Stimulated activated CD8-positive, alpha-beta memory T cell treated with anti-CD3 and anti-CD28 coated beads, Interleukin-15, amount 100 ng/mL, for 24 hours (primary cell): ENCODE results near the gene AQP3.
A peak's percentile ranks its signal among the peaks of the same experiment; 100 is the strongest.
"Not testable (repeated sequence)": the region's sequence is repeated elsewhere in the genome, so short reads cannot be mapped to it uniquely, and the experiment has no call there.

Experiments
- DNase-seq: peaks from one replicate; pipeline ENCODE4 v3.0.0-alpha.2; 2020; ENCODE audit warnings: low read depth

The AQP3 gene

DNA sequence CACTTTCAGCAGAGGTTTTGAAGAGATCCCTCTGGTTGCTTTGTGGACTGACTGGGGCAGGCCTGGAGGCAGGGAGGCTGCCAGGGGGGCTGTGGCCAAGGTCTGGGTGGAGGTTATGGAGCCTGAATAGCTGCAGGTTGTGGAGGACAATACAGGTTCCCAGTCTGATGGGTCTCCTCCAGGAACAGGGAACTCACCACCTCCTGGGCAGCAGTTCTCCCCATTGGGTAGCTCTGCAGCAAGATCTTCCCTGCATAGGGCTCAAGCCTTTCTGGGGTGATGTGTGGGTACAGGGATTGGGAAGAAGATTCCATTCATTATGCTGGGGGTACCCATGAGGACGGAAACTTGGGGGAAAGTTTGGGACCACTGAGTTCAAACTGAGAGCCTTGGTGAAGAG lies 6.8 kb downstream of the AQP3 start:
- no peak for DNase-seq

DNA sequence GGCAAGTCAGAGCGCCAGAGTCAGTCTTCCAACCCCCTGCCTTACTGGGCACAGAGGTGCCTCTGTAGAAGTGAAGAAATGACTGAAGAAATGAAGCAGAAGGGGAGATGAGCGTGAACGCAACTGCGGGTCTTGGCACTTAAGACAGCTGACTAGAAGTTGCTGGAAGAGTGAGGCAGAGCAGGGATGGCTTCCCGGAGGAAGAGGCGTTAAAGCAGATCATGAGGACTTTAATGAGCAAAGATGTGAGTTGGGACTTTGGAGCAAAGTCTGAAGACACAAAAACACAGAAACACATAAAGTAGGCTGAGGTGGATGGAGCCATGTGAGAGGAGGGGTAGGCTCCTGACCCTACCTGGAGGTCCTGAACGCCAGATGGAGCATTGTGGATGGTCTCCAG lies 7.2 kb downstream of the AQP3 start:
- no peak for DNase-seq

DNA sequence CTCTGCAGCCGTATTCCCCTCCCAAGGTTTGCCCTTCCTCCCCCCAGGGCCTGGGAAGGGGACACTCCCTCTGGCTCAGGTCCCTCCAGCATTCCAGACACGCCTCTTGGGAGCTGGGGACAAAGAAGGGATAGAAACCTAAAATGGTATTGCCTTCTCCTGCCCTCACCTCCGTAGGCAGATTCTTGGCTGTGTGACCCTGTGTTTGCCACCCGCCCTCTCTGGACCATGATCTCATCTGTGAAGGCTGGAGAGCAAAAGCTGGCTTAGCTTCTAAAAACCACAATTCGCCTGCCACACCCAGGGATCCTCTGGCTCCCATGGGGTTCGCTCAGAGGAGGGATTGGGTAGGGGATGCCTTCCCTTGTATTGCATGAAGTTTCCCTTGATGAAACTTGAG lies 7.7 kb downstream of the AQP3 start:
- no peak for DNase-seq

DNA sequence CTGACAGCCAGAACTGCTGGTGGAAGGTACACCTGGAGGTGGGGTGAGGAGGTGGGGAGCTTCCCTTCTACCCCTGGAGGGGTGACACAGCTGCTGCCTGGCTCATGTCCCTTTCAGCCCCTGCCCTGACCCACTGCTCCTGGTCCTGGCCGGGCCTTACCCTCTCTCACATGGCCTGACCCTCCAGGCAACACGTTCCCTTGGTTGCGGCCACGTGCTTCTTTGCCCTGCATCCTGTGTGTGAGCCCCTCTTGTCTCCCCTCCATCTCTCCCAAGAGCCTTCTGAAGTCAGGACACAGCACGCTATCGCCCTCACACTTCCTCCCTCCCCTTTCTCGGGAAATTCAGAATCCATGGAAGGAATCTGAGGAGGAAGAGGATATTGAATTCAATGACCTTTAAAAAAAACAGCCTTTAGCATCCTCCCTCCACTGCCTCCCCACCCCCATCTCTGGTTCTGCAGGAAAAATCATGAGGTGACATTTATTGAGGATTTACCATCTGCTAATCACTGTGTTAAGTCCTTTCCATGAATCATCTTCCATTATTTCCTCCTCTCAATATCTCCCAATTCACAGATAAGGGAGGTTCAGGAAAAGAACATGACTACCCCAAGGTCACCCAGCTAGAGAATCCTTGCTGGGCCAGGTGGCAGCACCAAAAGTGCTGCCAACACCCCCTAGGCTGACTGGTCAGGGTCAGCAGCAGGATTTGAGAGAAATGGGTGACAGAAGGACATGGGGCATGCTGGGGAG lies 8.3 kb downstream of the AQP3 start:
- DNase-seq = no peak

DNA sequence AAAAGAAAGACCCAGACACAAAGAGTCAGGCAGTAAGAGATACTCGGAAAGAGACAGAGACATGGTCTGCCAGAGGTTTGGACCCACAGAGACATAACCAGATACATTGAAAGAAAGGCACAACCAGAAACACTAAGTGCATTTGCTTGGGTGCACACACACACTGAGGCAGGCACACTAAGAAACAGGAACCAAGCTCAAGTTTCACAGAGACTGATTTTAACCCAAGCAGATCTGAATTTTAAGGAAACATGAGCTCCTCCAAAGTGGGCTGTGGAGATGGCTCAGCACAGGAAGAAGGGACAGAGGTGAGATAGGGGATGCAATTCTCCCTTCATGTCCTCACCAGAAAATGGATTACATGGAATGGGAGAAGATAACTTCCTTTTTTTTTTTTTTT lies 9.5 kb downstream of the AQP3 start:
- no peak for DNase-seq

DNA sequence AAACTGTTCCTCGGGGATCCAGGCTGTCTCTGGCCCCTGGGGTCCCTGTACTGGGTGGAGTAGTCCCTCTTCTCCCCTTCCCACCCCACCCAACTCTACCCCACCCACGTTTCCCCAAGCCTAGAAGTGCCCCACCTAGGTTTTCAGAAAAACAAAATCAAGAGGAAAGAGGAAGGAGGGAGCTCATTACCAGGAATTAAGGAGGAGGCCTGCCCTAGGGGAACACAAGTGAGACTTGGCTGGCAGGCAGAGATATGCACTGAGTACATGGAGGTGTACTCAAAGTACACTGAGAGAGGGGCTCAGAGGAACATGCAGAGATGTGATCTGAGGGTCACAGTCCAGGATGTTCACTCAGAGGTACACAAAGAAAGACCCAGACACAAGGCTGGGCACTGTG lies 10.2 kb downstream of the AQP3 start:
- no peak for DNase-seq

DNA sequence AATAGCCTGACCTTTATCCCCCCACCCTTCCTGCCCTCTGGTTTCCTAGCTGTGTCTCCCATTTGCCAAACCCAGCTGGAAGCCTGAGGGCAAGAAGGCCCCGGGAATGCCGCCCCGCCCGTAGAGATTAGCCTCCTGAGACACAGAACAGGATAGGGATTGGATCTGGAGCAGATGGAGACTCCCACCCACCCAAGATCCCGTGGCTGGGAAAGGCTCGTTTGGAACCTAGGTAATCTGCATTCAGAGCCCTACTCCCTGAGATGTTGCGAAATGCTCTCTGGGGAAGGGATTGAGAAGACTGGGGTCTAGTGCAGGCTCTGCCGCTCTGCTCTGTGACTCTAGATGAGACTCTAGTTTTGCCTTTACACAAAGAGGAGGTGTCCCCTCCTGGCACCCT lies 10.9 kb downstream of the AQP3 start:
- no peak for DNase-seq

DNA sequence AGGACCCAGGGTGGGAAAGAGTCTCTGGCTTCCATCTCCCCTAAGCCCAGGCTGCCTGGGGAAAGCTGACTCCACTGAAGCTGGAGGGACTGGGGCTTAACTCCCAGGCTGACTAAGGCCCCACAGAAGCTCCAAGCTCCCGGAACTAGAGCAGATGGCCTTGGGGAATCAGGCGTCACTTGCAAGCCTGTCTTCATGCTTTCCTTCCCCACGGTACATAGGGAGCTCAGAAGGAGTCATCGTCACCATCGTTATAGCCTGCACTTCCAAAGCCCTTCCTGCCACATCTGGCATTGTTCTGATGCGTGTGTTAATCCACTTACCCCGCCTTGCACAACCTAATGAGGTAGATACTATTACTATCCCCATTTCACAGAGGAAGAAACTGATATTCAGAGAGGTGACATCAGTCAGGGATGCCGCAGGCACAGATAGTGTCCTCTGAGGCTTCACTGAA lies 11.5 kb downstream of the AQP3 start:
- DNase-seq = no peak

DNA sequence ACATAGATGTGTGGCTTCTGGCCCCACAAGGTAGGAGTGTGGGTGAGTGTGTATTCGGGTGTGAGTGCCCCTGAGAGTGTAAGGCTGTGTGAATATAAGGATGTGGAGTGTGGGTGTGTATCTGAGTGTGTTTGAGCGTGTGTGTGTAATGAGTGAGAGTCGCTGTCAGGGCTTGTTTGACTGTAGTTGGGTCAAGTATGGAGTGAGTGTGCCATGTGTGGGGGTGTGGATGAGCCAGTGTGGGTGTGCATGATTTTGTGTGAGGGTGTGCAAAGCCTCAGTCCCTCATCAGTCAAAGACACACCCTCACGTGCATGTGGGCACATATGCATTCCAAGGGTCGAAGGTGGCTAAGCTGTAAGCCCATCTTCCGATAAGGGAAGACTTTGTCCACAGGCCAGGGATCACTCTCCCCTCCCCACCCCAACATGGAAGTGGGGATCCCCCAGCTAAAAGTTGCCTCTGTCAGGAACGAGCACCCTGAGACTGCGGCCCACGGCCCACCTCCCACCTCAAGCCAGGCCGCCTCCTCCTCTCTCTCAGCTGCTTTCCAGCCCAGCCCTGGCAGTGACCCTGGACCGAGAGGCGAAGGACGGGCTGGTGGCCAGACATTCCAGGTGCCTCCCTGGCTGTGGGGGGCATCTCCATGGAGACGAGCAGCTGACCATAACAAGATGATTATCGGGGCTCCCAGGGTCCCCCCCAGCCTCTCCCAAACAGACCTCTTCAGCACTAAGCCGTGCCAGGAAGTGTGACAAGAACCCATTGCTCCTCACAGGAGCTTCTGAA lies 12.9 kb downstream of the AQP3 start:
- no peak for DNase-seq

DNA sequence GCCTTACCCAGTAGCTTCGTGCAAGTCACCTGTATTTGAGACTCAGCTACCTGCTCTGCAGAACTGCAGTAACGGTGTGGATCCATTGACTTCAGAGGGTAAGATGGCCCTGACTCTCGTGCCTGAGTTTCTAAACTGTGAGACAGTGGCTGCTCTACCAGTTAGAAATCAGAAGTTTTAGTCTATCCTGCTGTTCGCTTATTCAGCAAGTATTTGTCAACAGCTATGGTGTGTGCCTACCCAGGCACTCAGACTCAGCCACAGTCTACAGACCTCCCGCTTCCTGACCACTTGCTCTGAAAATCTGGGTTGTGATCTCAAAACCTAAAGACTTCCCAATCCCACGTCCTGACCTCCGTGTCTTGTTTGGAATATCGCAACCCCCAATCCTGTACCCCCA lies 13.5 kb downstream of the AQP3 start:
- DNase-seq = no peak

DNA sequence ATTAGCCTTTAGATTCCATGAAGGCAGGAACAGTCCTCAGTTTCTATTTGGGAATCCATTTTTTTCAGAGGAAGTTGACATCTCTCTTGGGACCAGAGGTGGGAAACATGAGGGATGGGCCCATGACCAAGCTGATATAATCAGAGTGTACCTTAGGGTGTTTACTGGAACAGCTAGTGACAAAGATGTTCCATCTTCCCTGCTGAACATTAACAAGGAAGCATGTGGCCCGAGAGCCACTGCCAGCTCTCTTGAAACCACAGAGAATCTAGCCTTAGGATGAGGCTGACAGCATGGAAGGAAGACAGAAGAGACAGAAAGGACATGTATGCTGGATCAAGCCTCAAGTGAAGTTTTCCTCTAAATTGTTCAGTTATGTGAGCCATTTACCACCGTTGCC lies 16.0 kb downstream of the AQP3 start:
- DNase-seq = no peak

DNA sequence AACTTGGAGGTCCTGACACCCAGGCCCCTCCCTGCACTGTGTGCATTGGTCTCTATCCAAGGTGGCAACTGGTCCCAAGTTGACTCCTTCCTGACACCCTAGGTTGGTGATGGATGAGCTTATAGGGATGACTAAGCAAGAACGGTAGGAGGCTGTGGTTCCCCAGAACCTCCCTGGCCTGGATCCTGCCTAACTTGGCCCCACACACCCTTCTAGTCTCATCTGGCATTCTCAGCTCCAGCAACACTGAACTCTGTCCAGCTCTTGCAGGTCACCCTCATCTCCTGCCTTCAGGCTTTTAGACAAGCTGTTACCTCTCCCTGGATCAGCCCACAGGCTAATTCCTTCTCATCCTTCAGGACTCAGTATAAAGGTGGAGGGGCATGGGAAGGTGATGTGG lies 16.5 kb downstream of the AQP3 start:
- no peak for DNase-seq

DNA sequence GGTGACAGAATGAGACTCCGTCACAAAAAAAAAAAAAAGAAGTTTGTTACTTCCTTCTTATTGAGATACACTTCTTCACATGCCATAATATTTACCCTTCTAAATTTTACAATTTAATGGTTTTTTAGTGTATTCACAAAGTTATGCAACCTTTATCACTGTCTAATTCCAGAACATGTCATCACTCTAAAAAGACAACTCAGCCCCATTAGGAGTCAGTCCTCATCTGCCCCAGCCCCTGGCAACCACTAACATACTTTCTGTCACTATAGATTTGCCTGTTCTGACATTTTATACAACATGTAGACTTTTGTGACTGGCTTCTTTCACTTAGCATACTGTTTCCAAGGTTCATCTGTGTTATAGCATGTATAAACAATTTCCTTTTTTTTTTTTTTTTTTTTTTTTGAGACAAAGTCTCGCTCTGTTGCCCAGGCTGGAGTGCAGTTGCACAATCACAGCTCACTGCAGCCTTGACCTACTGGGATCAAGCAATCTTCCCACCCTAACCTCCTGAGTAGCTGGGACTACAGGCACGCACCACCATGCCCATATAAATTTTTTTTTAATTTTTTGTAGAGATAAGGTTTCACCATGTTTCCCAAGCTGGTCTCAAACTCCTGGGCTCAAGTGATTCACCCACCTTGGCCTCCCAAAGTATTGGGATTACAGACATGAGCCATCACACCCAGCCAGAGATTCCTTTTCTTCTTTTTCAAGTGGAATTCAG lies 18.0 kb downstream of the AQP3 start:
- DNase-seq = no peak

DNA sequence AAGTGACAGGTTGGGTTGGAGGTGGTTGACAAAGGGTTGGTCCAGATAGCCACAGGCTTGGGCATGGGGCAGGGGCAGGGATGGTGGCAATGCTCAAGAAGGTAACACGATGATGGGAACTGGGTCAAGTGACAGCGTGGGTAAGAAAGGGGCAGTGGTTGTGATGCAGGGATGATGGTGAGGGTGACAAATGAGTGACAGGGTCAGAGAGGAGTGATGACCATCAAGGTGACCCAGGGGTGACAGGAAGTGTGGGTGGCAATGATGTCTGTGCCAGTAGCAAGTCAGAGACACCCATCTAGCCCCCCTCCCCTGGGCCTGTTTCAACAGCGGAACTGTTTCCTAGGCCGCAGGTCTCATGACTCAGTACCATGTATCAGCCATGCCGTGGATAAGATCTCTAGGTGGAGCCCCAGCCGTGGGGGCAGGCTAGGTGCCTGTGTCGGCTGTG lies 20.5 kb downstream of the AQP3 start:
- no peak for DNase-seq

DNA sequence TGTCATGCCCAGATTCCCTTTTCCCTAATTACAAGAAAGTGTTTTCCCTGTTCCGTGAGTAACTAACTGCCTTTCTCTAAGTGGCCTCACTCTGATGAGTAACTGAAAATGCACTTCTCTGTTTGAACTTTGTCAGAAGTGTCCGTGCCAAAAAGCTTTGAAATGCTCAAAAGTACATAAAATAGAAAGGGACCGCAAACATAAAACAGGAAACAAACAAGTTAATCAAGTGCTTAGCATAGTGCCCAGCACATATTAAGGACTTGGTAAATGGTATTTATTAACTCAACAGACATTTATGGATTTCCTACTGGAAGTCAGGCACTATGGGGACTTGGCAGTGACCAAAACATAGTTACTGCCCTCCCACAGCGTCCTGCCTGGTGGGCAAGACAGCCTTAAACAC lies 22.3 kb downstream of the AQP3 start:
- no peak for DNase-seq

DNA sequence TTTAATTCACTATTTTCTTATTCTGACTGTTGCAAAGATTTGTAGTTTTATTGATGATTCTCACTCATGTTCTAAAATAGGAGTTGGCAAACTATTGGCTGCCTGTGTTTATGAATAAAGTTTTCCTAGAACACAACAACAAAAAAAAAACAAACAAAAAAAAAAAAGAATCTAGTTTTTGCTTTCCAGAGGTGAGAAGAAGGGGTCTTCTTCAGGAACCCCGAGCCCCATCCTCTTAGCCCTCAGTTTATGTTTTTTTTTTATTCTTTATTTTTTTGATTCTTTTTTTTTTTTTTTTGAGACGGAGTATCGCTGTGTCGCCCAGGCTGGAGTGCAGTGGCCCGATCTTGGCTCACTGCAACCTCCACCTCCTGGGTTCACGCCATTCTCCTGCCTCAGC lies 22.9 kb downstream of the AQP3 start:
- DNase-seq = not testable (repeated sequence)

DNA sequence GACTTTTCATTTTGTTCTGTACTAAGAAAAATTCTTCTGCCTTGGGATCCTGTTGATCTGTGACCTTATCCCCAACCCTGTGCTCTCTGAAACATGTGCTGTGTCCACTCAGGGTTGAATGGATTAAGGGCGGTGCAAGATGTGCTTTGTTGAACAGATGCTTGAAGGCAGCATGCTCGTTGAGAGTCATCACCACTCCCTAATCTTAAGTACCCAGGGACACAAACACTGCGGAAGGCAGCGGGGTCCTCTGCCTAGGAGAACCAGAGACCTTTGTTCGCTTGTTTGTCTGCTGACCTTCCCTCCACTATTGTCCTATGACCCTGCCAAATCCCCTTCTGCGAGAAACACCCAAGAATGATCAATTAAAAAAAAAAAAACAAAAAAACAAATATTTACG lies 23.4 kb downstream of the AQP3 start:
- DNase-seq = not testable (repeated sequence)

DNA sequence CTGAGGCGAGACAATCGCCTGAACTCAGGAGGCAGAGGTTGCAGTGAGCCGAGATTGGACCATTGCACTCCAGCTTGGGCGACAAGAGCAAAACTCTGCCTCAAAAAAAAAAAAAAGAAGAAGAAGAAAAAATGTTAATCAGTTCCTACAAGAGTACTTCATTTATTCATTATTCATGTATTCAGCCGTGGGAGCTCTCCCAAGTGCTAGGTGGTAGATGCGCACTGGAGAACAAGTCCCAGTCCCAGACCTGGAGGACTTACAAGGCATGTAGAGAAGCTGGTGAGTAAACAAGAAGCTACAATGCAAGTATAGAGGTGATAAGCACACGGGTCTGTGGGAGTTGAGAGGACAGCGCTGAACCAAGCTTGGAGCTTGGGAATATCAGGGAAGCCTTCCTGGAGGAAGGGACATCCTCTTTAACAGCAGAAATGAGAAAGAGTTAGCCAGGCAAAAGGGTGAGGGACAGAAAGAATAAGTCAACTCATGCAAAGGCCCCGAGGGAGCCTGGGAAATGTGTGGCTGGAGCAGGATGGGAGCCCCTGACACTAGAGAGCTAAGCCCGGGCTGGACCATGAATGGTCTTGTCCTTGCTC lies 27.6 kb downstream of the AQP3 start:
- DNase-seq = no peak

DNA sequence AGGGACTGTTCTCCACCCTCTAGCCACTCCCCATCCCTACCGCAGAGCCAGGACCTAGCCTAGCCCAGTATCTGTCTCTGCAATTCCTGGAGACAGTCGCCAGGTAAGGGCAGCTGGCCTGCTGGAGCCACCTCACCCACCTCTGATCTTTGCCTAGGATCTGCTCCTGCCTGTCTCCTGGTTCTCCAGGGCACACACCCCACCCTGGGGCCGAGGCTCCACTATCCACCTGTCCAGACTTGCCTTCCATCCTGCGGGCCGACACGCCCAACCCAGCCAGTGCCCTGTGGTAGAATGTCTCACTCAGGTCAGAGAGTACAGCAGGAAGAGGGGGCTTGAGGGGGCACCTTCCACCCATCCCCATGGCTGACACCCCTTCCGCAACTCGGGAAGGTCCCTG lies 29.3 kb downstream of the AQP3 start:
- DNase-seq = no peak

DNA sequence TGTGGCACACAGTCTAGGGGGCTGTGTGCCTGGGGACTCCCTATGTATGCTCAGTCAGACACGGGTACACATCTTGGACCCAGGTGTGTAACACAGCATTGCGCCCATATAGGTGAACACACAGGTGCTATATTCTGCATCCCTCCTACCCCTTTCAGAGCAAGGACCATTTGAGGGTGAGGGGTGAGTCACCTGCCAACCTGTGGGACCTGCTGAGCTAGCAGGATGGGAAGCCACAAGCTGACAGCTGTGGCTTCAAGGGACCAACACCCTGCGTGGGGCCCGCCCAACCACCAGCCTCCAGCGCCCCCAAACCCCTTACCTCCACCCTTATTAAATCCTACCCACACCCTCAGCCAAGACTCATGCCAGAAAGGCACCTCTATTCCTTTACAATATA lies 30.4 kb downstream of the AQP3 start:
- DNase-seq = no peak

DNA sequence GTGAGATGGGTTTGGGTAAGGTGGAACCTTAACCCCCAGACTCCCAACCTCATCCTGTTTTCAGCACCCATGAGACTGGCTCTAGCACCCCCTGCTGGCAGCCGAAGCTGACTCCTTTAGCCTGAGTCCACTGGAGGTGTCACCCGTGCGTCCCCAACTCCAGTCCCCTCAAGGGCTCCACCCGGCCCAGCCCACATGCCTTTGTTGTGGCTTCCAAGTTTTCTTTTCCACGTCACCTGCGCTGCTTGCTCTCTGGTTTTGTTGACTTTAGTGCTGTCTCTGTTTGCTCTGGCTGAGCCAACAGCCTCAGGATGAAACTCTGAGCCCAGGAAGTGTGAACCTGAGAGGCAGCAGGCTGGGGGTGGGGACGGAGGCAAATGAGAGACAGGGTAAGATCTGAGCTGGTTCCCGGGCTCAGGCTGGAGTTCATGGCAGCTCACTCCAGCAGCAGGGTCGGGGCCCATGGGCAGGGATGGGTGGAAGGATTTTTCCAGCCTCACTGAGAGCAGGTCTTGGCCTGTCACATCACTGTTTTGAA lies 31.8 kb downstream of the AQP3 start:
- peak; percentile 66 for DNase-seq

DNA sequence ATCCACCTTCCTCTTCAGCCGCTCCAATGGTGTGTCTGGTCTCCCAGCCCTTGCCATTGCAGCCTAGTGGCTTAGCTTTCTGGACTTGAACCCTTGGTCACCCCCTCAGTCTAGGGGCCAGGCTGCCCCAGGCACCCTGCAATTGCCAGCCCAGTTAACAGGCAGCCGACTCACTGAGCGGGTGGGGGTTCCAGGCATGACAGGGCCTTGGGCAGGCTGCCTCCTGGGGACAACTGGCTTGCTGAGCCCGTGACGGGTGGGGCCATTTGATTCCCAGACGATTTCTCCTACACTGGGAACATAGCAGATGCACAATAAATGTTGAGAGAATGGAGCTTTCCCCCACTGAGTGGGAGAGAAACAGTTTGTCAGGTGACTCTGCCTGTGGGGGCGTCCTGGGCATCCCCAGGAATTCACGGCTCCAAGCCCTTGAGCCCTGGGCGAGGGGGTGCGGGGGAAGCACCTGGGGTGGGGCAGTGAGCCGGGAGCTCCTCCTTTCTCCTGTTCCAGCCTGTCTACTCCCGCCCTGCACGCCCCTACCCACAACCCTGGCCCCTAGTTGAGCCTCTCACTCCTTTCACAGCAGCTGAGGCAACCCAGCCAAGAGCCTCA lies 32.4 kb downstream of the AQP3 start:
- no peak for DNase-seq
